Transverse colon (tissue), 3 donors: ENCODE measurements around the gene NOX3.

Source experiments
- POLR2A ChIP-seq: fragments of 450-650 bp; IDR thresholded peaks from one replicate; pipeline ENCODE4 v1.6.1; 2016; ENCODE audit warnings: antibody characterized with exemption, mild to moderate bottlenecking, moderate library complexity
- POLR2AphosphoS5 ChIP-seq, 3 donors: sonication (generic); formaldehyde crosslinking; IDR thresholded peaks; one replicate each; pipeline ENCODE4 v1.6.1; 2016; ENCODE audit warnings: antibody characterized with exemption in 3 of 3

- TF ChIP-seq POLR2AphosphoS5 (IDR thresholded peaks at IDR 0.05), result no peak
- no peak for TF ChIP-seq POLR2A
Measured at GRCh38 chr6:155432293-155432692, 23.3 kb downstream of the NOX3 start.
